Psoas muscle (tissue), 8 donors: ENCODE measurements around the gene ITGA11. TPM values are rescaled to one million over a fixed set of nuclear protein-coding genes. Genes with fewer than 3 reads are reported as not detected.

ENCODE experiments used
- ATAC-seq, 4 donors: fragments of 200-7000 bp; cut with Tn5 transposase; one replicate each; pipeline ENCODE4 v1.9.1; 2020; ENCODE audit warnings: moderate library complexity in 3 of 4, mild to moderate bottlenecking in 2 of 4
- DNase-seq, 2 donors: peaks; one replicate each; pipeline ENCODE4 v3.0.0-alpha.2; 2020
- H3K27ac ChIP-seq: fragments of 200-600 bp; one replicate; pipeline ENCODE4 v1.8.0; 2022
- H3K27me3 ChIP-seq, 3 donors: fragments of 200-600 bp in 1 of 3; one replicate each; pipeline versions ENCODE4 v1.6.1 to v1.8.0; 2013 to 2022; ENCODE audit warnings: low read length in 2 of 3, mild to moderate bottlenecking in 2 of 3, moderate library complexity in 1 of 3; ENCODE audit not compliant: insufficient read depth in 3 of 3
- H3K36me3 ChIP-seq, 2 donors: fragments of 200-600 bp in 1 of 2; one replicate each; pipeline versions ENCODE4 v1.6.1 to v1.8.0; 2013 to 2022; ENCODE audit warnings: low read depth in 1 of 2, mild to moderate bottlenecking in 1 of 2, moderate library complexity in 1 of 2; ENCODE audit not compliant: insufficient read depth in 1 of 2
- H3K4me1 ChIP-seq: fragments of 200-600 bp; one replicate; pipeline ENCODE4 v1.8.0; 2022
- H3K4me3 ChIP-seq: fragments of 200-600 bp; one replicate; pipeline ENCODE4 v1.8.0; 2022; ENCODE audit warnings: mild to moderate bottlenecking
- H3K9me3 ChIP-seq: fragments of 200-600 bp; one replicate; pipeline ENCODE4 v1.8.0; 2022
- WGBS, 3 donors: extraction: QIAGEN DNeasy Blood & Tissue Kit; methylation state at CpG; one replicate each; pipeline versions ENCODE4 v1.1.6 to v1.1.7; 2013; 5-methylcytosine and 5-hydroxymethylcytosine counted together
- intact Hi-C, 2 donors: fragments of 100-400 bp; cut with DNase I; formaldehyde crosslinking; loops; one replicate each; pipeline versions ENCODE4 v1.11.0 to v1.14.2; 2022
- polyA plus RNA-seq, 3 donors: library from polyadenylated mRNA; stranded (reverse); fragments of 200-250 nt; gene quantifications; one replicate each; pipeline ENCODE4 v1.2.3, GENCODE V29; 2013
- total RNA-seq, 4 donors: library from RNA; stranded (reverse); fragmentation: NEBNext Ultra II Directional in 2 of 4; extraction: Animal tissue kit (Norgen Biotek cat#: 25700) in 2 of 4; gene quantifications; one replicate each; pipeline versions ENCODE4 v1.2.1 to v1.2.4, GENCODE V29; 2021 to 2023
- TF ChIP-seq, protein P1 (sequence below): fragments of 200-600 bp; IDR thresholded peaks from one replicate; pipeline ENCODE4 v1.8.0; 2022; ENCODE audit warnings: antibody characterized with exemption
- donor health status: healthy with polysubstance abuse.
- donor health status: DM: no; HTN: no; CAD: no; lungs with moderate emphysema.
- donor health status: Bipolar disorder and iron deficiency.
- donor health status: healthy.
- donor health status: DM: yes; HTN: yes; CAD: no.
- donor health status: DM: no; HTN: no; CAD: no.
- donor health status: DM: no; HTN: no; CAD: no.
- donor health status: DM: yes; HTN: yes; CAD: no.

ITGA11 gene
- total and polyA plus RNA-seq, 7 donors, result 0.10 to 7.9 (median 0.97) TPM

DNA sequence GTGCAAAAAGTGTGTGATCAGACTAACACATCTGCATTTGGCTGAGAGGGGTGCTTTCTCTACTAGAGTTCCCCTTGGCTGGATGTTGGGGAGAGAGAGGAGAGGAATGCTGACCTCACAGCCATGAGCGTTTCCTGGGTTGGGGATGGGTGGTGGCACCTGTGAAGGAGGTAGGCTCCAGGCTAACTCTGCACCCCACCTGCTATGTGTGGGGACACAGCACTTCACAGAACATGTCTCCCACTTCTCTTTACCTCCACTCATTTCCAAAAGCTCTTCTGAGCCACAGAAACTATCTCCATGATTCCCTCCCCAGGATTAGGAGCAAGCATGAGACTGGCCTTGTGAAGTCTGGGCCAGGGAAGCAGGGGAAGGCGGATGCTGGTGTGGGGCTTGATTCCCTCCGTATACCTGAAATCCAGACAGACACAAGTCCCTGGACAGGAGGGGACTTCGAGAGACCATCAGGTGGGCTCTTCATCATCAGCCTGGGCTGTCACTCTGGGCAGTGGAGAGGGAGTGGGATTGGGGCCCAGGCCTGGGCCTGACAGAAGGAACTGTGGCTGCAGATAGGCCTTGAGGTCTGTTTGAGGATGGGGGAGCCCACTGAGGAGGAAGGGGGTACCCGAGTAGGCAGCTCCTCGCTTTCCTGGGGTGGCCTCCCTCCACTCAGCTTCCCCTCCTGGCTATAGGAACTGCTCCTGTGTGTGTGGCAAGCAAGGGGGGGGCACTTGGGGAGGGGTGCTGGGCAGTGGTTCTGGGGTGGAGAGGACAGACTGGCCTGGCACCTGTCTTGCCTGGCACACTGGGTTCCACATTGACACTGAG is 113.7 kb downstream of the ITGA11 start:
- Histone ChIP-seq H3K27me3 (no peaks in the 10 kb centered on the region), H3K27ac (no peak overlapping the region), H3K36me3 (no peaks in the 10 kb centered on the region), H3K9me3 (no peaks in the 10 kb centered on the region), H3K4me1 (no peaks in the 10 kb centered on the region), H3K4me3 (no peak overlapping the region)
- intact Hi-C loops, result no loop called here
- ATAC-seq (no peak), DNase-seq (no peak)
- TF ChIP-seq, protein P1, sequence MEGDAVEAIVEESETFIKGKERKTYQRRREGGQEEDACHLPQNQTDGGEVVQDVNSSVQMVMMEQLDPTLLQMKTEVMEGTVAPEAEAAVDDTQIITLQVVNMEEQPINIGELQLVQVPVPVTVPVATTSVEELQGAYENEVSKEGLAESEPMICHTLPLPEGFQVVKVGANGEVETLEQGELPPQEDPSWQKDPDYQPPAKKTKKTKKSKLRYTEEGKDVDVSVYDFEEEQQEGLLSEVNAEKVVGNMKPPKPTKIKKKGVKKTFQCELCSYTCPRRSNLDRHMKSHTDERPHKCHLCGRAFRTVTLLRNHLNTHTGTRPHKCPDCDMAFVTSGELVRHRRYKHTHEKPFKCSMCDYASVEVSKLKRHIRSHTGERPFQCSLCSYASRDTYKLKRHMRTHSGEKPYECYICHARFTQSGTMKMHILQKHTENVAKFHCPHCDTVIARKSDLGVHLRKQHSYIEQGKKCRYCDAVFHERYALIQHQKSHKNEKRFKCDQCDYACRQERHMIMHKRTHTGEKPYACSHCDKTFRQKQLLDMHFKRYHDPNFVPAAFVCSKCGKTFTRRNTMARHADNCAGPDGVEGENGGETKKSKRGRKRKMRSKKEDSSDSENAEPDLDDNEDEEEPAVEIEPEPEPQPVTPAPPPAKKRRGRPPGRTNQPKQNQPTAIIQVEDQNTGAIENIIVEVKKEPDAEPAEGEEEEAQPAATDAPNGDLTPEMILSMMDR, result no peak
- 93 to 95% (median 95%) methylated on average over 6 of the region's 6 CpGs for WGBS, 3 donors

DNA sequence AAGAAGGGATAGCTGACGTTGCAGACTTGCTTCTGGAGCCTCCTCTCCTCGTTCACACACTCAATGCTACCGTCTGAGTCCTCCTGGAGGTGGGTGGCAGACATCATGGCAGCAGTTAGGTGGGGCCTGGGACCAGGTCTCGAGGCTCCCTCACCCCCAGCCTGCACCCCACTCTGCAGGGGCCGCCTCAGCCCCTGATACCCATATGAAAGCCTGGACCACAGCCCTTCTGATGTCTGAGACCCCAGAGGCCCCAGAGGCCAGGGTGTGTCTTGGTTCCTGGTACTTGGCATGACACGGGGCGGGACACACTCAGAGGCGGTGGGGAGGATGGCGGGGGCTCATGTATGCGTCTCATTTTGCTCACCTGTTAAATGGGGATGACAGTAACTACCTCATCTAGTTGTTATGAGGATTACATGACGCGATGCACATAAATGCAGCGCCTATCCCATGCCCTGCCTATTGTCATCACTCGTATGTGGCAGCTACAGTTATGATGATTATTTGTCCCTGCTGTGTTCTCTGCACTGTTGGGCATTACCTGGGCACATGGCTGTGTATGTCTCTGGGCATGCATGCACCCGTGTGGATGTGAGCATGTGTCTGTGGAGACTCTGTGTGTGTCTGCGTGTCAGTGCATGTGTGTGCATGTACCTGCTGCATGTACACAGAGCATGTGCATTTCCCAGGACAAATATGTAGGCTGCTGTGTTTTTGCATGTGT is 114.5 kb downstream of the ITGA11 start:
- Histone ChIP-seq H3K36me3 (no peaks in the 10 kb centered on the region), H3K4me1 (no peaks in the 10 kb centered on the region), H3K4me3 (no peak overlapping the region), H3K27me3 (peaks cover 0 to 2% (median 0%) of the 10 kb centered on the region in 3 donors), H3K9me3 (no peaks in the 10 kb centered on the region), H3K27ac (no peak overlapping the region)
- WGBS, 3 donors, result 90 to 95% (median 93%) methylated on average over 16 of the region's 16 CpGs
- DNase-seq, result no peak
- TF ChIP-seq, protein P1, result no peak
- intact Hi-C loops, result no loop called here
- ATAC-seq, result no peak

DNA sequence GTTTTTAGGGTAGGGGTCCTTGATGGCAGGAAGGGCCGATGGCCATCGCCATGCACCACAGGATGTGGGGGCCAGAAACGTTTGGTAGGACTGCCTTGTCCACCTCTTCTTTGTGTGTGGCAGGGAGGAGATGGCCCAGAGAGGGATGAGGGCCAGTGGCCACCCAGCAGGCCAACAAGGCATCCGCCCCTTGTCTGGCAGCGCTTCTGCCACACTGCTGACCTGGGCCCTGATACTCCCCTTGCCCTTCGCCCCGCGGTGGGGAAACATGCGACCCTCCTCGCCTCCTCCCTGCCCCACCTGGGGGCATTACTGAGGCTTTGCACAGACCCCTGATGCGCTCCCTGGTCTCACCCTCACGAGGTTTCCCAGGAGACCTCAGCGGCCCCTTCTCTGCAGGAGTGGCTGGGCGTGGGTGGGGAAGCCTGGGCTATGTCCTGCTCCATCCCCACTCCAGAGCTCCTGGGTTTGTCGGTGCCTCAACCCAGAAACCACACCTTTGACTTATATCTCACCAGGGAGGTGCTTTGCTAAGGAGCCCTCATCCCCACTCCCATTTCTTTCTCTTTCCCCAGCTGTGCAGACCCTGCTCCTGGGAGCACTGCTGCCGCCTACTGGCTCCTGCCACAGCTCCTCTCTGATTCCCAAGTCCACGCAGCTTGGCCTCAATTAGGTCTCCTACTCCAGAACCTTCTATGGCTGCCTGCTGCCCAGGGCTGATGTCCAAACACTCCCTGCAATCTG is 115.7 kb downstream of the ITGA11 start:
- Histone ChIP-seq H3K9me3 (no peaks in the 10 kb centered on the region), H3K4me1 (no peaks in the 10 kb centered on the region), H3K27ac (no peak overlapping the region), H3K36me3 (no peaks in the 10 kb centered on the region), H3K27me3 (peaks cover 0 to 2% (median 0%) of the 10 kb centered on the region in 3 donors), H3K4me3 (no peak overlapping the region)
- TF ChIP-seq, protein P1, result no peak
- DNase-seq (no peak), ATAC-seq (peak in 2 of 4 donors; percentile 34 to 37)
- 69 to 81% (median 74%) methylated on average over 17 of the region's 17 CpGs for WGBS, 3 donors
- intact Hi-C loops, result no loop called here

DNA sequence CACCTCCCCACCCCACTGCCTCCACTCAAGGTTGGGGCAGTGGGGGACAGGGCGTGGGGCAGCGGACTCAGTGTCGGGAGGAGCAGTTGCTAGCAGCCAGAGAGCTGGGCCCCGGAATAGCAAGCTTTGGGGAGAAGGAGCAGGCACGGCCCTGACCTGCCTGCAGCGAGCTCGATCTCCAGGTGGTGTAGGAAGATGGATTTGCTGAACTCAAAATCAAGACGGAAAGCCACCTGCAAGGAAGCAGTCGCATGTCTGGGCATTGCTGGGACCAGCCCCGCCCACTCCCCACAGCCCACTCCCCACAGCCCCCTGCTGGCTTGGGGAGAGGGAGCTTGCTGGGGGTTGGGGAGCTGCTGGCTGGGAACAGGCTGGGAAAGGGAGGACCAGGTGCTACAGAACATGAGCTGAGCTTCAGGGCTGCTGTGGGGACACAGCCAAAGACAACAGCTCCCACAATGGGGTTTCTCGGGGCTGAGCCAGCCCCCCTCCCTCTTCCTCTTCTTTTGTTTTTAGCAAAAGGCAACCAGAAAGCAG is 116.4 kb downstream of the ITGA11 start:
- intact Hi-C loops, result no loop called here
- no peaks in the 10 kb centered on the region for H3K9me3 ChIP-seq
- no peak overlapping the region for H3K4me3 ChIP-seq
- DNase-seq (no peak), ATAC-seq (no peak)
- peaks cover 0 to 2% (median 0%) of the 10 kb centered on the region in 3 donors for H3K27me3 ChIP-seq
- no peak overlapping the region for H3K27ac ChIP-seq
- WGBS, 3 donors, result 71 to 81% (median 74%) methylated on average over 11 of the region's 11 CpGs
- H3K4me1 ChIP-seq, result peaks cover 4% of the 10 kb centered on the region
- TF ChIP-seq, protein P1, result no peak
- H3K36me3 ChIP-seq, result no peaks in the 10 kb centered on the region
